OCI-LY7 (cell line): Measurements from ENCODE around the gene CPNE2. TPM values are rescaled to one million over a fixed set of nuclear protein-coding genes. Genes with fewer than 3 reads are reported as not detected.

ENCODE experiments used
- BruUV-seq: library from RNA; stranded (reverse); fragments of 400-500 nt; replicated peaks from 2 replicates; lab custom pipeline; 2021; lab: Mats Ljungman, UMichigan
- CTCF ChIA-PET: fragments of 300-600 bp; sonication (Branson Sonifier 250); formaldehyde crosslinking; loops from one replicate; lab custom pipeline; 2022; ENCODE audit warnings: antibody characterized with exemption; ENCODE audit not compliant: unreplicated experiment; lab: Charles Lee
- POLR2A ChIA-PET: fragments of 300-600 bp; sonication (Branson Sonifier 250); formaldehyde crosslinking; loops from one replicate; lab custom pipeline; 2022; ENCODE audit warnings: antibody characterized with exemption; lab: Charles Lee
- DNase-seq: peaks from one replicate; pipeline ENCODE4 v3.0.0-alpha.2; 2015; ENCODE audit warnings: low spot score
- H2AFZ ChIP-seq: fragments of 200-600 bp; sonication (generic), shearing (Covaris generic); 2 replicates; pipeline ENCODE4 v1.6.1; 2014; ENCODE audit warnings: mild to moderate bottlenecking, antibody characterized with exemption, low read length, moderate library complexity
- H3K27ac ChIP-seq: fragments of 200-600 bp; sonication (generic); 2 replicates; pipeline ENCODE4 v1.5.1; 2014; ENCODE audit warnings: mixed run types, low read depth, mild to moderate bottlenecking, moderate library complexity, low read length, inconsistent platforms; ENCODE audit not compliant: poor library complexity, severe bottlenecking
- H3K36me3 ChIP-seq: fragments of 200-600 bp; sonication (generic); 2 replicates; pipeline ENCODE4 v1.6.1; 2014; ENCODE audit warnings: mild to moderate bottlenecking, antibody characterized with exemption, low read length, moderate library complexity, mixed read lengths; ENCODE audit not compliant: insufficient read depth
- H3K4me1 ChIP-seq: fragments of 200-600 bp; sonication (generic); 2 replicates; pipeline ENCODE4 v1.5.1; 2014; ENCODE audit warnings: mild to moderate bottlenecking, low read length; ENCODE audit not compliant: insufficient read depth, poor library complexity, severe bottlenecking
- H3K4me2 ChIP-seq: fragments of 200-600 bp; sonication (generic); 2 replicates; pipeline ENCODE4 v1.6.1; 2014; ENCODE audit warnings: mild to moderate bottlenecking, low read length
- H3K4me3 ChIP-seq: fragments of 200-600 bp; sonication (generic); 2 replicates; pipeline ENCODE4 v1.5.1; 2014; ENCODE audit warnings: mild to moderate bottlenecking, low read depth, low read length; ENCODE audit not compliant: poor library complexity, severe bottlenecking
- H3K79me2 ChIP-seq: fragments of 200-600 bp; sonication (generic); 2 replicates; pipeline ENCODE4 v1.6.1; 2016; ENCODE audit warnings: low read depth, mild to moderate bottlenecking, low read length, moderate library complexity, mixed read lengths; ENCODE audit not compliant: insufficient read depth
- H3K9me2 ChIP-seq: fragments of 200-600 bp; sonication (generic); 2 replicates; pipeline ENCODE4 v1.6.1; 2016; ENCODE audit warnings: mild to moderate bottlenecking, low read length, mixed read lengths; ENCODE audit not compliant: insufficient read depth
- H3K9me3 ChIP-seq: fragments of 200-600 bp; sonication (generic); 2 replicates; pipeline ENCODE4 v1.6.1; 2014; ENCODE audit warnings: mild to moderate bottlenecking, mixed run types, low read length, mixed read lengths
- H4K20me1 ChIP-seq: fragments of 200-600 bp; sonication (generic); 2 replicates; pipeline ENCODE4 v1.6.1; 2014; ENCODE audit warnings: mild to moderate bottlenecking, antibody characterized with exemption, low read length, moderate library complexity, mixed read lengths; ENCODE audit not compliant: insufficient read depth
- CTCF ChIP-seq: fragments of 200-600 bp; sonication (generic); conservative IDR thresholded peaks from 2 replicates; pipeline ENCODE4 v1.5.1; 2014; ENCODE audit warnings: mild to moderate bottlenecking, antibody characterized with exemption, low read length, moderate library complexity, mixed read lengths
- EZH2phosphoT487 ChIP-seq: fragments of 200-600 bp; sonication (generic); IDR thresholded peaks from 2 replicates; pipeline ENCODE4 v1.6.1; 2018; ENCODE audit warnings: low read depth, borderline replicate concordance, mild to moderate bottlenecking, mixed run types, antibody characterized with exemption, low read length, moderate library complexity, mixed read lengths
- intact Hi-C: fragments of 100-400 bp; cut with micrococcal nuclease; formaldehyde crosslinking; loops from one replicate; pipeline ENCODE4 v1.10.0; 2022; ENCODE audit not compliant: unreplicated experiment
- total RNA-seq, 2 experiments: library from RNA; depleted of rRNA in 1 of 2; stranded (reverse); fragments of >200 nt in 1 of 2; shearing (Covaris generic) in 1 of 2; gene quantifications; 2 replicates each; pipeline ENCODE4 v1.2.3, GENCODE V29; 2014 to 2022

The CPNE2 gene
- total RNA-seq, 2 experiments from 2014 or later, result 14.4 to 44.7 TPM

DNA sequence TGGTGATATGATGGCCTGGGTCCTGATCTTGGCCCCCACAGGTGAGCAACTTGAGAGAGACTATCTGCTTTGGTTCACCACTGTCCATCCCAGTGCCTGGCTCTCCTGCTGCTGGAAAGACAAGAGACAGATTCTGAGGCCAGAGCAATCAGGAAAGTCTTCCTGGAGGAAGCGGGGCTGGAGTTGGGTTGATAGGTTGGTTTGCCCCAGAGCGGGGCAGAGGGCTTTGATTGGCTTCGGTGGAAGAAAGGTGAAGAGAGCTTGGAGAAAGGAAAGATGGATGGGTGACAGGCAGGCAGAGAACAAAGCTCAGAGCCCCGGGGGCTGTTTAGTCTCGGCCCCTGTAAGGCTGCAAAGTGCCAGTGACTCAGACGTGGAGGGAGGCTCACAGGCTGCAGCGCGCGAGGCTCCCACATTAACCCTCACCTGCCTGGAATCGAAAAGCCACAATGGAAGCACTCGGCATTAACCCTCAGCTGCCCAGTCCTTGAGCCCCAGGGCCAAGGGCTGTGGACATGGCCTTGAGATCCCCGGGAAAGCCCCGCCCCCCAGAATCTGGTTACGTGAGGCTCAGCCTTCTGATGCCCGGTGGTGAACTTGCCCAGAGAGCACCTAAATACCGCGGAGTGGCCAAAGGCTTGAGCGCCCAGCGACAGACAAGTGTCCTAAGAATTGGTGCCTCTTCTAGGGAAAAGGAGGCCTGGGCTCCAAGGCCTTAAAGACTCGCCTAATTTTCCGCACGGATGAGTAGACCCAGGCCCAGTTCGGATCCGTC, 996 bp upstream of the CPNE2 start:
- H3K9me3 ChIP-seq, result no peaks in the 10 kb centered on the region
- TF ChIP-seq CTCF (no peak), EZH2phosphoT487 (no peak)
- H3K9me2 ChIP-seq, result no peaks in the 10 kb centered on the region
- peak overlapping the region; percentile 74; the same call in 1 of the 2 replicates for H2AFZ ChIP-seq
- no TSS peak for BruUV-seq
- DNase-seq, result no peak
- no peaks in the 10 kb centered on the region for H4K20me1 ChIP-seq
- CTCF ChIA-PET, result no interaction called here
- H3K4me1 ChIP-seq, result peaks cover 66% of the 10 kb centered on the region
- no peaks in the 10 kb centered on the region for H3K36me3 ChIP-seq
- H3K4me2 ChIP-seq, result peak overlapping the region; percentile 77
- no peaks in the 10 kb centered on the region for H3K79me2 ChIP-seq
- peak overlapping the region; percentile 76 for H3K4me3 ChIP-seq
- POLR2A ChIA-PET, result interaction anchor here (0.5 to 0.7 kb wide), 3 partner anchors 79 to 166 kb away, joined by 3 to 4 read pairs (median 3); no protein-coding TSS in a partner anchor
- no peak overlapping the region for H3K27ac ChIP-seq
- intact Hi-C loops, result no loop called here

DNA sequence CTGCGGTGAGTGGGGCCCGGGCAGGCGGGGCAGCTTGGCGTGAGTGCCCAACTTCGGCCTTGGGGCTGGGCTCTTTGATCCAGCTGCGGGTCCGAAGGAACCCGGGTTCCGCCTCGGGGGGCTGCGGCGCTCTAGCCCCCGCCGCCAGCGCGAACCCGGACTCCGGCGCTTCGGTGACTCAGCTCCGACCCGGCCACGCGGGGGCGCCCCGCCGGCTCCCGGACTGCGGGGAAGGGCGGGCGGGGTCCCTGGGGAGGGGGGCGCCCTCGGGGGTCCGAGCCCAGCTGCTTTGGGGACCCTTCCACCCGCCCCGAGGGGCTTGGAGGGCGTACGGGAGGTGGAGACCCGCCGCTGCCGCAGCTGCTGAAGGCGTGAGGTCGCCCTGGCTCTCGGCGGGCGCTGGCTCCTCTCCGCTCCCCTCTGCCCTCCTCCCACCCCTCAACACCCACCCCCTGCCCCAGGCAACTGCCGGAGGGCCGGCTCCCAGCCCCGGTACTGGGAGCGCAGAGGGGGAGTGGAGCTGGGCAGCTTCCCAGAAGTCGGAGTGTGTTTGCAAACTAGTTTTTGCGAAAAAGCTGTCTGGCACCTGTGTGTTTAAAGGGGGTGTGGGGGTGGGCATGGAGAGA, 516 bp downstream of the CPNE2 start:
- Histone ChIP-seq H3K4me1 (peaks cover 60% of the 10 kb centered on the region), H3K36me3 (no peaks in the 10 kb centered on the region), H3K27ac (no peak overlapping the region), H3K9me3 (no peaks in the 10 kb centered on the region), H3K9me2 (no peaks in the 10 kb centered on the region), H4K20me1 (no peaks in the 10 kb centered on the region), H3K79me2 (no peaks in the 10 kb centered on the region), H3K4me2 (peak overlapping the region; percentile 66), H3K4me3 (peak overlapping the region; percentile 76), H2AFZ (peak overlapping the region; percentile 43; the same call in 1 of the 2 replicates)
- peak; percentile 66 for DNase-seq
- intact Hi-C loops, result loop anchor here (2.0 kb wide), 1 partner anchor 76 kb away; no protein-coding TSS in a partner anchor
- ChIA-PET POLR2A (interaction anchor here (0.5 to 1.5 kb wide), 6 partner anchors 10 to 209 kb away, joined by 3 to 9 read pairs (median 4); no protein-coding TSS in a partner anchor), CTCF (interaction anchor here (0.6 to 1.0 kb wide), 4 partner anchors 9 to 289 kb away, joined by 3 to 20 read pairs (median 5); no protein-coding TSS in a partner anchor)
- no TSS peak for BruUV-seq
- TF ChIP-seq EZH2phosphoT487, result no peak
- TF ChIP-seq CTCF, result peak; percentile 77
